DND-41 (cell line): ENCODE measurements around the gene RPS16.
"Not testable (repeated sequence)": the region's sequence is repeated elsewhere in the genome, so short reads cannot be mapped to it uniquely, and the experiment has no call there.

Experiments
- ATAC-seq: fragments of 200-7000 bp; cut with Tn5 transposase; 3 replicates; pipeline ENCODE4 v1.9.1; 2021; ENCODE audit warnings: low read depth; ENCODE audit not compliant: insufficient read depth
- DNase-seq: peaks from one replicate; pipeline ENCODE4 v3.0.0-alpha.2; 2020
- H2AFZ ChIP-seq: 2 replicates; pipeline ENCODE4 v1.6.0; 2012; ENCODE audit warnings: low read depth, low read length
- H3K27ac ChIP-seq: 2 replicates; pipeline ENCODE4 v1.5.1; 2012; ENCODE audit warnings: low read length, inconsistent platforms
- H3K27me3 ChIP-seq: fragments of 200-600 bp; sonication (generic); 2 replicates; pipeline ENCODE4 v1.6.0; 2012; ENCODE audit warnings: low read length, mild to moderate bottlenecking, inconsistent platforms; ENCODE audit not compliant: insufficient read depth, poor library complexity
- H3K36me3 ChIP-seq: 2 replicates; pipeline ENCODE4 v1.5.1; 2012; ENCODE audit warnings: low read length, inconsistent platforms; ENCODE audit not compliant: insufficient read depth
- H3K4me1 ChIP-seq: 2 replicates; pipeline ENCODE4 v1.5.1; 2012; ENCODE audit warnings: mild to moderate bottlenecking, low read length; ENCODE audit not compliant: insufficient read depth
- H3K4me2 ChIP-seq: 2 replicates; pipeline ENCODE4 v1.6.0; 2012; ENCODE audit warnings: mild to moderate bottlenecking, moderate library complexity, low read length, inconsistent platforms; ENCODE audit not compliant: insufficient read depth
- H3K4me3 ChIP-seq, 2 experiments: fragments of 200-600 bp in 1 of 2; shearing (Covaris generic) in 1 of 2; 2 replicates each; pipeline ENCODE4 v1.5.1; 2012 to 2016; ENCODE audit warnings: inconsistent platforms in 2 of 2, low read length in 2 of 2, mild to moderate bottlenecking in 2 of 2, low read depth in 1 of 2, moderate library complexity in 1 of 2
- H3K79me2 ChIP-seq: 2 replicates; pipeline ENCODE4 v1.6.0; 2012; ENCODE audit warnings: low read length, inconsistent platforms; ENCODE audit not compliant: insufficient read depth
- H3K9ac ChIP-seq: 2 replicates; pipeline ENCODE4 v1.6.0; 2012; ENCODE audit warnings: low read depth, mild to moderate bottlenecking, inconsistent platforms, low read length, moderate library complexity
- H3K9me3 ChIP-seq: 2 replicates; pipeline ENCODE4 v1.5.1; 2012; ENCODE audit warnings: low read length, moderate library complexity, mild to moderate bottlenecking, inconsistent platforms; ENCODE audit not compliant: insufficient read depth, severe bottlenecking
- H4K20me1 ChIP-seq: 2 replicates; pipeline ENCODE4 v1.6.0; 2012; ENCODE audit warnings: low read length; ENCODE audit not compliant: insufficient read depth
- CTCF ChIP-seq: IDR thresholded peaks from 2 replicates; pipeline ENCODE4 v1.5.1; 2012; ENCODE audit warnings: borderline replicate concordance, low read length, moderate library complexity, mild to moderate bottlenecking; ENCODE audit not compliant: poor library complexity, severe bottlenecking; ENCODE audit errors: extremely low read depth
- EZH2 ChIP-seq: IDR thresholded peaks from 3 replicates; pipeline ENCODE4 v1.6.1; 2012; ENCODE audit warnings: borderline replicate concordance, low read depth, mild to moderate bottlenecking, moderate library complexity, low read length, inconsistent platforms; ENCODE audit not compliant: severe bottlenecking

The RPS16 gene

GRCh38 chr19:39481229-39481545, 45.4 kb upstream of the RPS16 start:
- Histone ChIP-seq H3K79me2 (peaks cover 31% of the 10 kb centered on the region), H3K36me3 (peaks cover 35% of the 10 kb centered on the region), H4K20me1 (no peaks in the 10 kb centered on the region), H3K4me3 (peak overlapping the region; percentile 42 to 68; a peak in 3 of 4 replicates), H3K4me2 (peak overlapping the region; percentile 71), H3K27ac (peak overlapping the region; percentile 69), H3K27me3 (no peaks in the 10 kb centered on the region), H3K9me3 (no peaks in the 10 kb centered on the region), H3K4me1 (peaks cover 25% of the 10 kb centered on the region), H2AFZ (peak overlapping the region; percentile 70), H3K9ac (peak overlapping the region; percentile 73)
- TF ChIP-seq CTCF: no peak
- TF ChIP-seq EZH2: no peak
- DNase-seq: peak; percentile 15
- no peak for ATAC-seq

- Histone ChIP-seq H3K27ac (peak within 1 kb of the TSS; percentile 91), H3K36me3 (peaks cover 35% of the 10 kb centered on the region), H3K79me2 (peaks cover 31% of the 10 kb centered on the region), H3K9ac (peak within 1 kb of the TSS; percentile 73), H3K4me1 (peaks cover 25% of the 10 kb centered on the region), H2AFZ (peak within 1 kb of the TSS; percentile 81), H3K4me2 (peak within 1 kb of the TSS; percentile 71), H3K4me3 (peak within 1 kb of the TSS; percentile 42 to 68; a peak in 3 of 4 replicates), H3K9me3 (no peaks in the 10 kb centered on the region), H4K20me1 (no peaks in the 10 kb centered on the region), H3K27me3 (no peaks in the 10 kb centered on the region)
- TF ChIP-seq CTCF: peak; percentile 23
- no peak for TF ChIP-seq EZH2
- peak; percentile 95 for ATAC-seq
- DNase-seq: peak; percentile 98
Measured at GRCh38 chr19:39480337-39481228, 44.8 kb upstream of the RPS16 start, which contains the start of gene TIMM50. Gene TIMM50, plus strand, starts transcription at chr19:39480838. Its CDS starts 16 bp downstream, at chr19:39480854.

- peak overlapping the region; percentile 71 for H3K4me2 ChIP-seq
- TF ChIP-seq CTCF (no peak), EZH2 (no peak)
- H4K20me1 ChIP-seq: no peaks in the 10 kb centered on the region
- peak overlapping the region; percentile 42 to 68; a peak in 3 of 4 replicates for H3K4me3 ChIP-seq
- ATAC-seq (no peak), DNase-seq (no peak)
- peaks cover 25% of the 10 kb centered on the region for H3K4me1 ChIP-seq
- no peaks in the 10 kb centered on the region for H3K27me3 ChIP-seq
- peaks cover 31% of the 10 kb centered on the region for H3K79me2 ChIP-seq
- H3K9me3 ChIP-seq: no peaks in the 10 kb centered on the region
- peak overlapping the region; percentile 91 for H3K27ac ChIP-seq
- H3K36me3 ChIP-seq: peaks cover 32% of the 10 kb centered on the region
- H3K9ac ChIP-seq: peak overlapping the region; percentile 73
- H2AFZ ChIP-seq: peak overlapping the region; percentile 81
Measured at GRCh38 chr19:39479916-39480315, 44.2 kb upstream of the RPS16 start.

- not testable (repeated sequence) for H3K4me3 ChIP-seq, H3K27me3 ChIP-seq, H3K9me3 ChIP-seq, ATAC-seq, H4K20me1 ChIP-seq, H3K27ac ChIP-seq, H3K4me2 ChIP-seq, H3K9ac ChIP-seq, H2AFZ ChIP-seq, DNase-seq
- Histone ChIP-seq H3K79me2 (peaks cover 29% of the 10 kb centered on the region), H3K4me1 (peaks cover 25% of the 10 kb centered on the region), H3K36me3 (peaks cover 34% of the 10 kb centered on the region)
Measured at GRCh38 chr19:39479319-39479801, 43.6 kb upstream of the RPS16 start.
